IPS-18c (cell line): ENCODE measurements around the gene PATJ.
"Not testable (repeated sequence)": the region's sequence is repeated elsewhere in the genome, so short reads cannot be mapped to it uniquely, and the experiment has no call there.

Source experiments
- H3K4me3 ChIP-seq: 2 replicates; pipeline ENCODE4 v1.7.0; 2013; ENCODE audit warnings: low read depth, mild to moderate bottlenecking, low read length, moderate library complexity; ENCODE audit not compliant: insufficient read depth
- H3K9me3 ChIP-seq: one replicate; pipeline ENCODE4 v1.6.1; 2013; ENCODE audit warnings: mild to moderate bottlenecking, low read length, moderate library complexity; ENCODE audit not compliant: control insufficient read depth, insufficient read depth

Gene PATJ

GRCh38 chr1:61895175-61895574, 152.9 kb downstream of the PATJ start:
- Histone ChIP-seq H3K4me3 (no peak overlapping the region), H3K9me3 (peaks cover 7% of the 10 kb centered on the region)

- no peak overlapping the region for H3K4me3 ChIP-seq
- H3K9me3 ChIP-seq, result peaks cover 7% of the 10 kb centered on the region
These were observed 156.4 kb downstream of the PATJ start for GRCh38 chr1:61898658-61899057.

GRCh38 chr1:61904354-61904753, 162.1 kb downstream of the PATJ start:
- no peak overlapping the region for H3K4me3 ChIP-seq
- no peaks in the 10 kb centered on the region for H3K9me3 ChIP-seq

DNA sequence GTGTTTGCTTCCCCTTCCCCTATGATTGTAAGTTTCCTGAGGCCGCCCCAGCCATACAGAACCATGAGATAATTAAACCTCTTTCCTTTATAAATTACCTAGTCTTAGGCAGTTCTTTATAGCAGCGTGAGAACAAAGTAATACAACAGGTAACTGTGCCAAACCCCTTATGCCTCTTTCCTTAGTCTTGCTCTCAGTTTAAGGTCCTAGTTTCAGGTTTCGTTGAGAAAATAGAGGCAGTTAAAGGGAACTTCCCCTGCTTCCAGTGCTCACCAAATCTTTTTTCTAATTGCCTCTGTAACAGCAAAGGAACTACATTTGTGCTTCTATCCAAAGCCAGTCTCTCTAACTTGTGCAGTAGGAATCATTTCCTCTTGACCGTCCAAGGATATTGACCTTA, 164.8 kb downstream of the PATJ start:
- no peak overlapping the region for H3K4me3 ChIP-seq
- H3K9me3 ChIP-seq, result no peaks in the 10 kb centered on the region

- Histone ChIP-seq H3K4me3 (no peak overlapping the region), H3K9me3 (no peaks in the 10 kb centered on the region)
These were observed 167.8 kb downstream of the PATJ start for GRCh38 chr1:61910035-61910434.

- Histone ChIP-seq H3K9me3 (no peaks in the 10 kb centered on the region), H3K4me3 (no peak overlapping the region)
These were observed 172.7 kb downstream of the PATJ start for GRCh38 chr1:61914823-61915482.

DNA sequence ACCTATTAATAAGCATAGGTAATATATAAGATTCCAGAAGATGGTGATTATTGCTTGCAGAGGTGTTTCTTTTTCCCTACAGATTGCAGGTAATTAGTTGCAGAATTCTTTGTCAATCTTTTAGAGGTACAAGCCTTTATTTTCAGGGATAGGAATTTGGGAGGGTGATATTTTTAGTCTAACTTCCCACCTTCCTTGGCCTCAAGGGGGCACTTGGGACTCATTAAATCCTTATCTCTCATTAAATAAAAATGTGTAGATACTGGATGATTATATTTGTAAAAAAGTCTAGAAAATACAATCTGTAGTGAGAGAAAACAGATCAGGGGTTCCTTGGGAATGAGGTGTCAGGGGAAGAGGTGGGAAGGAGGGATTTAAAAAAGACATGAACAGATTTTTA, 179.2 kb downstream of the PATJ start:
- H3K9me3 ChIP-seq, result no peaks in the 10 kb centered on the region
- H3K4me3 ChIP-seq, result no peak overlapping the region

DNA sequence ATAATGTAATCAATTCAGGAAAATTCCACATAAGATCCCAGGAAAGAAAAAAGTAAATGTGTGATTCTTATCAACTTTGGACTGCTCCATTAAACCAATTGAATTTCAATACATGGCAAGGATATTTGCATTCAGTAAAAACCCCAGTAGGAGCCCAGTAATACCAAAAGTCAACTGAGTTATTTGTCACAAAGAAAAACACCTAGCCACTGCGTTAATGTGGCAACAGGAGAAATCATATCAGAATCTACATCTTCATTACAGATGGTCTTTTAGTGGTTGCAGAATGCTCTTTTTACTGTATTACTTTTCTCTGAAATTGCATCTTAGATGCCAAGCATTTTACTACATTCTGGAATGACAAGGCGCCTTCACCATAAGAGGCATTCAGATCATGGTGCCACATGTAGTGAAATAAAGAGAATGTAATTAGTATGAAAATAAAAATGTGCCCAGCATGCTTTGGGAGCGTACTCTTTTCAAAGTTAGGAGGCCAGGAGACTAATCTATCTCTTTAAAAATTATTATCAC, 180.7 kb downstream of the PATJ start:
- H3K4me3 ChIP-seq, result no peak overlapping the region

GRCh38 chr1:61925591-61926298, 183.5 kb downstream of the PATJ start:
- Histone ChIP-seq H3K9me3 (no peaks in the 10 kb centered on the region), H3K4me3 (no peak overlapping the region)

More for the DNA sequence above, 180.7 kb downstream of the PATJ start:
- no peaks in the 10 kb centered on the region for H3K9me3 ChIP-seq

GRCh38 chr1:61926597-61926996, 184.3 kb downstream of the PATJ start:
- H3K4me3 ChIP-seq, result no peak overlapping the region
- no peaks in the 10 kb centered on the region for H3K9me3 ChIP-seq

- no peak overlapping the region for H3K4me3 ChIP-seq
- H3K9me3 ChIP-seq, result no peaks in the 10 kb centered on the region
These were observed 187.9 kb downstream of the PATJ start for GRCh38 chr1:61930116-61930645.

DNA sequence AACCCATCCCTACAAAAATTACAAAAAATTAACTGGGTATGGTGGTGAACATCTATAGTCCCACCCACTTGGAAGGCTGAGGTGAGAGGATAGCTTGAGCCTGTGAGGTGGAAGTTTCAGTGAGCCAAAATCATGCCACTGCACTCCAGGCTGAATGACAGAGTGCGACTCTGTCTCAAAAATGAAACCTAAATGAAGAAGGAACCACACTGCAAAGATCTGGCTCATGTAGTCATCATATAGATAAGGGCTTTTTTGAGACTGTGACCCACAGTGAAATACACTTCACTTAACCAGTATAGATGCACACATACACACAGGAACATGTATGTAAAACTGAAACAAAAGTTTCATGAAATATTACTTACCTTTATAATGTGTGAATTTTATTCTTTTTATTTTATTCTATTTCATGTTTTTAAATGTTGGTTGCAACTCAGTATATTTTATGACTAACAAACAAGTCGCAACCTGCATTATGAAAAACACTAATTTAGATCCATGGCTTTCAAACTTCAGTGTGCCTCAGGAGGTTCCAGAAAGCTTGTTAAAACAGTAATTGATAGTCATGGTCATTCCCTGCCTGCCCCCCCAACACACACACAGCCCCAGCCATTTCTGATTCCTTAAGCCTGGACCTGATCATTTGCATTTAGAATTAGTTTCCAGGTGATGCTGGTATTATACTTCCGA, 189.5 kb downstream of the PATJ start:
- no peaks in the 10 kb centered on the region for H3K9me3 ChIP-seq
- H3K4me3 ChIP-seq, result no peak overlapping the region

- H3K9me3 ChIP-seq, result no peaks in the 10 kb centered on the region
These were observed 193.2 kb downstream of the PATJ start for GRCh38 chr1:61935516-61935915.

DNA sequence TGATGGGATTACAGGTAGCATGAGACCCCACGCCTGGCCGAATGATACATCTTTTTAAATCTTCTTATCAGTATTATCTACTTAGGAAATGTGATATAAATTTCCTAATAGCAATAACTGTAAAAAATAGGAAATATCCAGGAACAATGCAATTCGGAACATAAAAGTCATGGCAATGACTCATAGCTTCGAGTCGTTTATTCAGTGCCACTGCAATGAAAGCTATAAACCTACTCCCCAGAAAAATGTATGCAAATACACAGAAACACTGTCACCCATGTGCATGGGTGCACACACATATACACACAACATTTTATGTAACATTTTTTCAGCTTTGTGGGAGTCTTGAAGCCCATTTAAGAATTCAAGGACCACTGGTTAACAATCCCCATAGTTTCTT, 194.6 kb downstream of the PATJ start:
- Histone ChIP-seq H3K4me3 (no peak overlapping the region), H3K9me3 (no peaks in the 10 kb centered on the region)

More at GRCh38 chr1:61935516-61935915, 193.2 kb downstream of the PATJ start:
- H3K4me3 ChIP-seq, result no peak overlapping the region

- no peak overlapping the region for H3K4me3 ChIP-seq
- H3K9me3 ChIP-seq, result peaks cover 2% of the 10 kb centered on the region
These were observed 199.5 kb downstream of the PATJ start for GRCh38 chr1:61941794-61942193.

DNA sequence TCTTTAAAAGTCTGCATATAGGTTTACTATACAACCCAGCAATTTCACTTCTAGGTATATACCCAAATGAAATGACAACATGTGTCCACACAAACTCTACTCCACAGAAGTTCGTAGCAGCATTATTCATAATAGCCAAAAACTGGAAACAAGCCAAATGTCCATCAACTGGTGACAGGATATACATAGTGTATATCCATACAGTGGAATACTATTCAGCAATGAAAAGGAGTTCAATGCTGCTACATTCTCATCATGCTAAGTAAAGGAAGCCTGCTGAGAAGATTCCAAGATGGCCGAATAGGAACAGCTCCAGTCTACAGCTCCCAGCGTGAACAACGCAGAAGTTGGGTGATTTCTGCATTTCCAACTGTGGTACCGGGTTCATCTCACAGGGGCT, 200.6 kb downstream of the PATJ start:
- Histone ChIP-seq H3K4me3 (no peak overlapping the region), H3K9me3 (peaks cover 2% of the 10 kb centered on the region)

- H3K9me3 ChIP-seq, H3K4me3 ChIP-seq: not testable (repeated sequence)
These were observed 206.4 kb downstream of the PATJ start for GRCh38 chr1:61948685-61949084.

DNA sequence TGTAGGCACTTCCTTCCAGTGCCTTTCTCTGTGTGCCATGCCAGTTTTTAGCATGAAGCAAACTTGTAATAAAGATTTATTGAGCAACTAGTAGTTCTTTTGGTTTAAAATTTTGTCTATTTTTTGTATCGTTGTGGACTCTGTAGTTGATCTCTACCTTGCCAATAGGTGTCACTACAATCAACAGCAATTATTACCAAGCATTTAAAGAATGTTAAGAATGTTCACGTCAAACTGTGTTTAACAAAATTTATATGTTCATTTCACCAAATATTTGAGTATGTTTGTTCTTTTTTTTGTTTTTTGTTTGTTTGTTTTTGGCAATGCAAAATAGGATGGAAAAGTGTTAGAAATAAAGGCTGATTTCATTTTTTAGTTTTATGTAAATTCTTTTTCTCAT, 208.1 kb downstream of the PATJ start:
- Histone ChIP-seq H3K4me3 (no peak overlapping the region), H3K9me3 (no peaks in the 10 kb centered on the region)
